GM10248 (cell line): Measurements from ENCODE around the gene RAB27A.

Experiments used
- CTCF ChIA-PET: fragments of 300-600 bp; sonication (Branson Sonifier 250); formaldehyde crosslinking; extraction: SDS; loops from one replicate; lab custom pipeline; 2021; ENCODE audit warnings: antibody characterized with exemption; lab: Yijun Ruan, JAX
- POLR2A ChIA-PET: fragments of 350-650 bp; sonication (Branson Sonifier 250); formaldehyde crosslinking; extraction: SDS; loops from one replicate; lab custom pipeline; 2020; ENCODE audit warnings: antibody characterized with exemption; lab: Yijun Ruan, JAX
- DNase-seq: peaks from one replicate; pipeline ENCODE4 v3.0.0; 2012; ENCODE audit errors: extremely low spot score
- TF ChIP-seq, protein P1 (sequence below): IDR thresholded peaks from 2 replicates; pipeline ENCODE4 v1.5.1; 2012; ENCODE audit warnings: mild to moderate bottlenecking, low read depth; ENCODE audit errors: extremely low read depth, missing control alignments, control extremely low read depth

RAB27A gene

DNA sequence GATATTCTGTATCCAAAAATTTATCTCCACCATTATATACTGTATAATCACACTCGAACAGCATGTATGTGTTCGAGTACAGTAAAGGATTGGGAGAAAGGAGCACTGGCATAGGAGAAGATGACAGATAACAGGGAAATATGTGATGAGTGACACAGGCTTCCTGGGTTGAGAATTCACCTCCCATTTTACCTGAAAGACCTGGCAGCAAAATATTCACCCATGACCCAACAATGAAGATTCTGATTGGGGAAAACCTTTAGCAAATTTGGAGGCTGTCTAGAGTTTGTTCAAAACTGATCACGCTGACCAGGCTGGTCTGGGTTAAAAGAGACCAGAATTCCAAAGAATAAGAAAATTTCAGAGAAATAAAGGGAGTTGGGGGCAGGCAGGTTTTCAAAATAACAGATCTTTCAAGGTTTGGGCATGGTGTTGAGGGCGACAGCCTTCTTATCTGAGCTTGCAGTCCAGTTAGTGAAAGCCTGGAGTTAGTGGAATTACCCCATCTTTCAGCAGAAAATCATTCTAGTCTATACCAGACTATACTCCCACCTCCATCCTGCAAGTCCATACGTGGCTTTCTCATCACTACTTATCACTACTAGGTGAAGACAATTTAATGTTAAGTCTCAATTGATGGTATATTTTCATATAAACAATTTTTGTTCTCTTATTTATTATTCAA is 50.0 kb downstream of the RAB27A start:
- ChIA-PET POLR2A (no interaction called here), CTCF (interaction anchor here (1.6 kb wide), 1 partner anchor 11 kb away, joined by 5 read pairs; no protein-coding TSS in a partner anchor)
- no peak for DNase-seq
- TF ChIP-seq, protein P1, sequence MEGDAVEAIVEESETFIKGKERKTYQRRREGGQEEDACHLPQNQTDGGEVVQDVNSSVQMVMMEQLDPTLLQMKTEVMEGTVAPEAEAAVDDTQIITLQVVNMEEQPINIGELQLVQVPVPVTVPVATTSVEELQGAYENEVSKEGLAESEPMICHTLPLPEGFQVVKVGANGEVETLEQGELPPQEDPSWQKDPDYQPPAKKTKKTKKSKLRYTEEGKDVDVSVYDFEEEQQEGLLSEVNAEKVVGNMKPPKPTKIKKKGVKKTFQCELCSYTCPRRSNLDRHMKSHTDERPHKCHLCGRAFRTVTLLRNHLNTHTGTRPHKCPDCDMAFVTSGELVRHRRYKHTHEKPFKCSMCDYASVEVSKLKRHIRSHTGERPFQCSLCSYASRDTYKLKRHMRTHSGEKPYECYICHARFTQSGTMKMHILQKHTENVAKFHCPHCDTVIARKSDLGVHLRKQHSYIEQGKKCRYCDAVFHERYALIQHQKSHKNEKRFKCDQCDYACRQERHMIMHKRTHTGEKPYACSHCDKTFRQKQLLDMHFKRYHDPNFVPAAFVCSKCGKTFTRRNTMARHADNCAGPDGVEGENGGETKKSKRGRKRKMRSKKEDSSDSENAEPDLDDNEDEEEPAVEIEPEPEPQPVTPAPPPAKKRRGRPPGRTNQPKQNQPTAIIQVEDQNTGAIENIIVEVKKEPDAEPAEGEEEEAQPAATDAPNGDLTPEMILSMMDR, result no peak

DNA sequence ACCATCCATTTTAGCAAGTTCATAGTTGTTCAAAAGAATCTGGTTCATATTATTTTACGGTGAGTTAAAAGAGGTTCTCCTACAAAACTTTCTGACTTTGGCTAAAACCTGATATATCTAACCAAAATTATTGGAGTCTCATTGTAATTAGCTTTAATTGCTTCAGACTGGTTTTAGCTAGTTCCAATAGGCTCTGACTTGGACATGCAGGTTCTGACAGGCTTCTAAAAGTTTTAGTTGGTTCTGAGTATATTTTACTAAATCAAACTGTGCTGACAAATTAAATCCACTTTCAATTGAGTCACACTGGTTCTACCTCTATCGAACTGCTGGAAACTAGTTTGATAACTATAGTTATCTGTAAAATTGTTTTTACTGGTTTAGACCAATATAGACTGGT is 50.7 kb downstream of the RAB27A start:
- DNase-seq, result no peak
- CTCF ChIA-PET, result interaction anchor here (1.4 to 1.6 kb wide), 2 partner anchors 10 to 12 kb away, joined by 5 to 6 read pairs; no protein-coding TSS in a partner anchor
- POLR2A ChIA-PET, result no interaction called here
- TF ChIP-seq, protein P1, result no peak

DNA sequence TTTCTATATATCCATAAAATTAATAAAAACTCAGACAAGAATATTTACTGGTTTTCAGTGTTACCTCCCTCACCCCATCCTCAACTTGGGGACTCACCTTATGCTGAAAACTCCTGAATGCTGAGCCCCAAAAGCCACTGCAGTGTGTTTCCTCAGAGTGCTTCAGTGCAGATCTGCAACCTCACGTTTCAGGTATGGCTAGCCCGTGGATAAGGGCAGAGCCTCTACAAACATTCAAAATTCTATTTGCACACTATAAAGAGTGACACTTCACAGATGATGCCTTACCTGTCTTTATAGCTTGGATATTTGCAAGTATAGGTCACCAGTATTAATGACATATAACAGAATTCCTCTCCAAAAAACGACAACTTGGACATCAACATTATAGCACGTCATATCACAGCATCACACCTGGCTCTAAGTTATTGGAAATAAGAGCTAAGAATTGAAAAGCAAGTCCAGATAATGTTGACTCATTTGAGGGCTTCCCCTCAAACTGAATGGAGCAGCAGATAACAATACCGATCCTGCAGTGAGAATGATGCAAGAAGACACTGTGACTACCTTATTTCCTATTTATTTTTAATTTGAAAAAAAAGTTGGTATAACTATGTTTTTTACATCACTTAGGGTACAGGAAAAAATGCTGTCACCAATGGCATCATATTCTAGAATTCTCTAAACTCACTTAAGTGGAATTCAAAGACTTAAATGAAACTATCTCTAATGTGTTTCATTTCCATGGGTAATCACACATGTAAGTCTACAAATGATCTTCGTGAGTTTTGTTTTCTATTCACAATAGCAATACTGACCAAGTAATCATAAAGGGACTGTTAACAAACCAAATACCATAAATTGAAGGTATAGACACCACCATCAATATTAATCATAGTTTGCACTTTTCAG is 52.1 kb downstream of the RAB27A start:
- POLR2A ChIA-PET, result no interaction called here
- no peak for DNase-seq
- CTCF ChIA-PET, result interaction anchor here (1.0 to 1.4 kb wide), 3 partner anchors 11 to 16 kb away, joined by 3 to 6 read pairs (median 4); no protein-coding TSS in a partner anchor
- TF ChIP-seq, protein P1, result no peak

DNA sequence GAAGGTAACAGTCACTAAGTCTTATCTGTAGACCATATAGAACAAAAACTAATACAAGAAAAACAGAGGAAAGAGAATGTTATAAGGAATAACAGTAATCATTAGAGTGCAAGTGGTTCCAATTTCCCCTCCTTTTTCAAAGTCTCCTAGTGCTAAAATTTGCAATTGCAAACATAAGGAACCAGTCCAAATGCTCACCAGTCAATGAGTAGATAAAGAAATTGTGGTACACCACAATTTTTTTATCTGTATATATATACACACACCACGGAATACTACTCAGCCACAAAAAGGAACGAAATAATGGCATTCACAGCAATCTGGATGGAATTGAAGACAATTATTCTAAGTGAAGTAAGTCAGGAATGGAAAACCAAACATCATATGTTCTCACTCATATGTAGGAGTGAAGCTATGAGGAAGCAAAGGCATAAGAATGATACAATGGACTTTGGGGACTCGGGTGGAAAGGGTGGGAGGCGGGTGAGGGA is 54.0 kb downstream of the RAB27A start:
- CTCF ChIA-PET, result no interaction called here
- DNase-seq, result no peak
- POLR2A ChIA-PET, result no interaction called here
- TF ChIP-seq, protein P1, result no peak

DNA sequence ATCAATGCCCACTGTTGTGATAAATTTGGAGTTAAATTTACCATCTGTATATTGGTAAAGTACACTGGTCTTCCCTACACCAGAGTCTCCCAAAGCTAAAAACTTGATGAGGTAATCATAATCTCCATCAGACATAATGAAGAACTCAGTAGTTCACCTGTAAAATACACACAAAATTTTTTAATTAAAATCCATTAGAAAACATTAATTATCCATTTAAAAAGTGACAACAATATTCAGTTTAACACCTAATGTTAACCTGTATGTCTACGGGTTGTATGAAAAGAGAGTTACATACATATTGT is 54.9 kb downstream of the RAB27A start:
- DNase-seq, result no peak
- TF ChIP-seq, protein P1, result no peak
- CTCF ChIA-PET, result no interaction called here
- POLR2A ChIA-PET, result no interaction called here

DNA sequence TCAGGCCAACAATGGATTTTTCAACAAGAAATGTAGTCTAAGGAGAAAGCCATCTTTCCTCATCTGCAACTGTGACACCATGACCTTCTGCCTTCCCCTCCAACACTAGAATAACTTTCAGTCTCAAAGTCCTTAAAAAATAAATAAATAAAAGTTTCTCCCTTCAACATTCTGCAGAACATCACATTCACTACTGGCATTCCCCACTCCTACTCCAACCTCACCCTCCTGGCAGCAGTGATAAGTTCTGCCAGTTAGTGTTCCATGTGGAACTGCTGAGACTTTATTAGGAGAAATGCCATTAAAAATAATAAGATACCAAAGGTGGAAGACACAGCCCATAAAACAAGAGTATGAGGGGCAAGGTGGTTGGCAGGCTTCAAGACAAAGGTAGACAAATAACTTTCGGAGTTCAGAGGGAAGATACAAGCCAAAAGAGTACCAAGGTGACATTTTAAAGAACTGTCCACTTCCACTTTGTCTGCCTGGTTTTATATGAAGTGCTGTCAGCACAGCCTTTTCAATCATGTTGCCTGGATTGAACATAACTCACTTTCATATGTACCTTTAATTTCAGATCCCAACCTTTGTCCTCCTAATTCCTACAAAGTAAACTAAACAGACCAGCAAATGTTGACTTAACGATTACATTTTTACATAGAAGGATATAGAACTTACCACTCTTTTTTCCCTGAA is 55.4 kb downstream of the RAB27A start:
- TF ChIP-seq, protein P1, result no peak
- no peak for DNase-seq
- ChIA-PET POLR2A (no interaction called here), CTCF (no interaction called here)
